SK-N-SH (cell line): ENCODE data around the gene UCK2. TPM values are rescaled to one million over a fixed set of nuclear protein-coding genes. Genes with fewer than 3 reads are reported as not detected.

Source experiments
- CTCF ChIA-PET: fragments of 300-600, 350-600 bp; formaldehyde crosslinking; extraction: SDS; loops from one replicate; lab custom pipeline; 2021; lab: Yijun Ruan, JAX
- POLR2A ChIA-PET: fragments of 350-600 bp; sonication (Branson Sonifier 250); formaldehyde crosslinking; extraction: SDS; loops from one replicate; lab custom pipeline; 2020; ENCODE audit warnings: antibody characterized with exemption, inconsistent platforms; lab: Yijun Ruan, JAX
- DNase-seq: peaks from one replicate; pipeline ENCODE4 v3.0.0; 2012
- H2AFZ ChIP-seq: fragments of 200-600 bp; sonication (generic); 2 replicates; pipeline ENCODE4 v1.8.1; 2016; ENCODE audit warnings: antibody characterized with exemption, mild to moderate bottlenecking, low read depth
- H3F3A ChIP-seq: fragments of 200-600 bp; sonication (generic); replicated peaks from 2 replicates; pipeline ENCODE3; 2016; ENCODE audit warnings: antibody characterized with exemption, mild to moderate bottlenecking; ENCODE audit not compliant: insufficient read depth
- H3K27ac ChIP-seq, 2 experiments: fragments of 200-500 bp in 1 of 2; fragments of 200-600 bp in 1 of 2; sonication (Bioruptor generic) in 1 of 2; sonication (generic), shearing (Covaris generic) in 1 of 2; 2 replicates each; pipeline versions ENCODE4 v1.5.1 to v1.6.1; 2014 to 2016; ENCODE audit warnings: low read depth in 2 of 2, inconsistent platforms in 1 of 2, low read length in 1 of 2, mild to moderate bottlenecking in 1 of 2, mixed read lengths in 1 of 2
- H3K27me3 ChIP-seq: fragments of 200-600 bp; sonication (generic), shearing (Covaris generic); 2 replicates; pipeline ENCODE4 v1.6.1; 2016; ENCODE audit warnings: mixed run types; ENCODE audit not compliant: insufficient read depth
- H3K36me3 ChIP-seq, 2 experiments: fragments of 200-500 bp in 1 of 2; fragments of 200-600 bp in 1 of 2; sonication (Bioruptor generic) in 1 of 2; sonication (generic) in 1 of 2; replicated peaks in 1 of 2; 2 replicates each; pipeline versions ENCODE3 to v1.5.1; 2014 to 2016; ENCODE audit warnings: low read length in 1 of 2, mild to moderate bottlenecking in 1 of 2; ENCODE audit not compliant: insufficient read depth in 2 of 2, control insufficient read depth in 1 of 2
- H3K4me1 ChIP-seq, 2 experiments: fragments of 200-500 bp in 1 of 2; fragments of 200-600 bp in 1 of 2; sonication (Bioruptor generic) in 1 of 2; sonication (generic), shearing (Covaris generic) in 1 of 2; 2 replicates each; pipeline versions ENCODE4 v1.5.1 to v1.6.1; 2014 to 2016; ENCODE audit warnings: low read depth in 1 of 2, low read length in 1 of 2, mixed run types in 1 of 2; ENCODE audit not compliant: insufficient read depth in 2 of 2, control insufficient read depth in 1 of 2
- H3K4me2 ChIP-seq: fragments of 200-600 bp; sonication (generic), shearing (Covaris generic); 2 replicates; pipeline ENCODE4 v1.6.1; 2017; ENCODE audit warnings: mixed run types
- H3K4me3 ChIP-seq, 2 experiments: fragments of 200-500 bp in 1 of 2; fragments of 200-600 bp in 1 of 2; sonication (Bioruptor generic) in 1 of 2; sonication (generic), shearing (Covaris generic) in 1 of 2; 2 replicates each; pipeline versions ENCODE4 v1.5.1 to v1.8.1; 2014 to 2016; ENCODE audit warnings: low read depth in 2 of 2, inconsistent platforms in 1 of 2, low read length in 1 of 2, mild to moderate bottlenecking in 1 of 2, mixed read lengths in 1 of 2, moderate library complexity in 1 of 2
- H3K79me2 ChIP-seq: fragments of 200-600 bp; sonication (generic); 2 replicates; pipeline ENCODE4 v1.8.1; 2017; ENCODE audit warnings: mild to moderate bottlenecking; ENCODE audit not compliant: insufficient read depth
- H3K9ac ChIP-seq: fragments of 200-600 bp; sonication (generic); 2 replicates; pipeline ENCODE4 v1.6.1; 2017; ENCODE audit warnings: mixed run types
- H3K9me2 ChIP-seq: fragments of 200-600 bp; sonication (generic); 2 replicates; pipeline ENCODE4 v1.6.1; 2017; ENCODE audit warnings: mixed run types
- H3K9me3 ChIP-seq: fragments of 200-600 bp; sonication (generic); 2 replicates; pipeline ENCODE4 v1.6.1; 2017; ENCODE audit warnings: mixed run types, mild to moderate bottlenecking, moderate library complexity
- H4K20me1 ChIP-seq: fragments of 200-600 bp; sonication (generic); 2 replicates; pipeline ENCODE4 v1.6.1; 2017; ENCODE audit warnings: mild to moderate bottlenecking, mixed run types; ENCODE audit not compliant: insufficient read depth
- CHD2 ChIP-seq: fragments of 150-350 bp; IDR thresholded peaks from 2 replicates; pipeline ENCODE4 v1.6.1; 2018; ENCODE audit warnings: low read length; ENCODE audit not compliant: partially characterized antibody
- FOXJ3 ChIP-seq: sonication (generic); formaldehyde crosslinking; IDR thresholded peaks from 2 replicates; pipeline ENCODE4 v1.5.1; 2020; ENCODE audit warnings: mild to moderate bottlenecking, missing genetic modification reagents
- FOXM1 ChIP-seq: IDR thresholded peaks from 2 replicates; pipeline ENCODE4 v1.4.0; 2012; ENCODE audit warnings: low read depth, mild to moderate bottlenecking
- GABPA ChIP-seq: IDR thresholded peaks from 2 replicates; pipeline ENCODE4 v1.4.0; 2012; ENCODE audit warnings: low read depth, mild to moderate bottlenecking
- JUND ChIP-seq: IDR thresholded peaks from 2 replicates; pipeline ENCODE4 v1.4.0; 2012
- MAX ChIP-seq: IDR thresholded peaks from 2 replicates; pipeline ENCODE4 v1.4.0; 2012; ENCODE audit warnings: low read depth
- MXI1 ChIP-seq: IDR thresholded peaks from 2 replicates; pipeline ENCODE4 v1.6.1; 2012; ENCODE audit warnings: mild to moderate bottlenecking, low read depth, low read length, improper control_type of control experiment
- NFIC ChIP-seq: IDR thresholded peaks from 2 replicates; pipeline ENCODE4 v1.4.0; 2012; ENCODE audit warnings: borderline replicate concordance
- POLR2AphosphoS5 ChIP-seq: IDR thresholded peaks from 2 replicates; pipeline ENCODE4 v1.6.1; 2012; ENCODE audit warnings: low read depth, low read length
- RAD21 ChIP-seq: IDR thresholded peaks from 2 replicates; pipeline ENCODE4 v1.6.1; 2012; ENCODE audit warnings: mild to moderate bottlenecking, low read length
- REST ChIP-seq: IDR thresholded peaks from 2 replicates; pipeline ENCODE4 v1.6.1; 2012; ENCODE audit warnings: mild to moderate bottlenecking, low read depth, low read length, moderate library complexity
- RFX5 ChIP-seq: IDR thresholded peaks from 2 replicates; pipeline ENCODE4 v1.6.1; 2012; ENCODE audit warnings: mild to moderate bottlenecking, improper control_type of control experiment, low read length
- TAF1 ChIP-seq: IDR thresholded peaks from 2 replicates; pipeline ENCODE4 v1.6.1; 2012; ENCODE audit warnings: low read depth, mild to moderate bottlenecking, low read length, moderate library complexity, borderline replicate concordance
- TEAD4 ChIP-seq: IDR thresholded peaks from 2 replicates; pipeline ENCODE4 v1.4.0; 2012; ENCODE audit warnings: mild to moderate bottlenecking, borderline replicate concordance; ENCODE audit not compliant: insufficient read depth
- YY1 ChIP-seq: IDR thresholded peaks from 2 replicates; pipeline ENCODE4 v1.4.0; 2012; ENCODE audit warnings: low read depth, mild to moderate bottlenecking
- WGBS: methylation state at CpG from one replicate; pipeline ENCODE4 v1.1.6; 2017; ENCODE audit warnings: low lambda C conversion rate; 5-methylcytosine and 5-hydroxymethylcytosine counted together
- polyA plus RNA-seq, 3 experiments: library from polyadenylated mRNA; depleted of rRNA; stranded (reverse); fragments of >200 nt; gene quantifications; 2 replicates each; pipeline ENCODE4 v1.2.3, GENCODE V29; 2012
- TF ChIP-seq, protein P1 (sequence below): IDR thresholded peaks from 2 replicates; pipeline ENCODE4 v1.4.0; 2012; ENCODE audit warnings: low read depth, borderline replicate concordance
- TF ChIP-seq, protein P2 (sequence below): fragments of 150-350 bp; IDR thresholded peaks from 2 replicates; pipeline ENCODE4 v1.6.1; 2016; ENCODE audit warnings: mild to moderate bottlenecking, low read depth, low read length
- TF ChIP-seq, protein P3 (sequence below): fragments of 150-350 bp; IDR thresholded peaks from 2 replicates; pipeline ENCODE4 v1.6.1; 2017; ENCODE audit warnings: antibody characterized with exemption, low read length, low read depth, borderline replicate concordance
- TF ChIP-seq, protein P4 (sequence below): IDR thresholded peaks from 2 replicates; pipeline ENCODE4; 2012

UCK2 gene
- polyA plus RNA-seq, 1 of the 3 experiments (the other 2 are of a cell fraction), result 53.7 TPM

DNA sequence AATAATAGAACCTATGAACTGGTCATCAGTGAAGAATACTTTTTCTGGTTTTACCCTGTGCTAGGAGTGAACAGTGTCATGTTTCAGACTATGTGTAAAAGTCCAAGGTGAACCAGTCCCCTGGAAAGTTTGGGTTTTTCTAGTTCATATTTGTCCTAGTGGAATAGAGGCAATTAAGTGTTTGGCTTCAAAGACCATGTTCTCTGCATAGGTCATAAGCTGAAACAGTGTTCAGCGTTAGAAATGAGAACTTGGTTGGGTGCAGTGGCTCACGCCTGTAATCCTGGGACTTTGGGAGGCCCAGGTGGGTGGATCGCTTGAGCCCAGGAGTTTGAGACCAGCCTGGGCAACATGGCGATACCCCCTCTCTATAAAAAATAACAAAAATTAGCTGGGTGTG is 77.5 kb downstream of the UCK2 start:
- DNase-seq, result no peak
- no peak overlapping the region for H3K4me2 ChIP-seq
- H3K79me2 ChIP-seq, result 0 out of 2 replicates have a peak, but pooled peaks cover 2% of the 10 kb centered on the region
- peaks cover 5 to 48% of the 10 kb centered on the region in 2 experiments for H3K36me3 ChIP-seq
- H3K9ac ChIP-seq, result no peak overlapping the region
- POLR2A ChIA-PET, result no interaction called here
- H3K27me3 ChIP-seq, result no peaks in the 10 kb centered on the region
- no peaks in the 10 kb centered on the region for H3K9me2 ChIP-seq
- WGBS, result 79% methylated on average over 4 of the region's 4 CpGs
- H2AFZ ChIP-seq, result no peak overlapping the region
- no peaks in the 10 kb centered on the region for H4K20me1 ChIP-seq
- CTCF ChIA-PET, result interaction anchor here (1.3 to 4.9 kb wide), 3 partner anchors 9 to 24 kb away, joined by 3 to 27 read pairs (median 6); no protein-coding TSS in a partner anchor
- no peak overlapping the region for H3K27ac ChIP-seq
- H3K4me3 ChIP-seq, result no peak overlapping the region
- TF ChIP-seq JUND (no peak), TAF1 (no peak), FOXJ3 (no peak), MAX (no peak), GABPA (no peak), RAD21 (no peak), POLR2AphosphoS5 (no peak), RFX5 (no peak), CHD2 (no peak), NFIC (no peak), MXI1 (no peak), REST (no peak), TEAD4 (no peak), YY1 (no peak), FOXM1 (no peak)
- TF ChIP-seq, protein P1, sequence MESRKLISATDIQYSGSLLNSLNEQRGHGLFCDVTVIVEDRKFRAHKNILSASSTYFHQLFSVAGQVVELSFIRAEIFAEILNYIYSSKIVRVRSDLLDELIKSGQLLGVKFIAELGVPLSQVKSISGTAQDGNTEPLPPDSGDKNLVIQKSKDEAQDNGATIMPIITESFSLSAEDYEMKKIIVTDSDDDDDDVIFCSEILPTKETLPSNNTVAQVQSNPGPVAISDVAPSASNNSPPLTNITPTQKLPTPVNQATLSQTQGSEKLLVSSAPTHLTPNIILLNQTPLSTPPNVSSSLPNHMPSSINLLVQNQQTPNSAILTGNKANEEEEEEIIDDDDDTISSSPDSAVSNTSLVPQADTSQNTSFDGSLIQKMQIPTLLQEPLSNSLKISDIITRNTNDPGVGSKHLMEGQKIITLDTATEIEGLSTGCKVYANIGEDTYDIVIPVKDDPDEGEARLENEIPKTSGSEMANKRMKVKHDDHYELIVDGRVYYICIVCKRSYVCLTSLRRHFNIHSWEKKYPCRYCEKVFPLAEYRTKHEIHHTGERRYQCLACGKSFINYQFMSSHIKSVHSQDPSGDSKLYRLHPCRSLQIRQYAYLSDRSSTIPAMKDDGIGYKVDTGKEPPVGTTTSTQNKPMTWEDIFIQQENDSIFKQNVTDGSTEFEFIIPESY, result no peak
- TF ChIP-seq, protein P2, sequence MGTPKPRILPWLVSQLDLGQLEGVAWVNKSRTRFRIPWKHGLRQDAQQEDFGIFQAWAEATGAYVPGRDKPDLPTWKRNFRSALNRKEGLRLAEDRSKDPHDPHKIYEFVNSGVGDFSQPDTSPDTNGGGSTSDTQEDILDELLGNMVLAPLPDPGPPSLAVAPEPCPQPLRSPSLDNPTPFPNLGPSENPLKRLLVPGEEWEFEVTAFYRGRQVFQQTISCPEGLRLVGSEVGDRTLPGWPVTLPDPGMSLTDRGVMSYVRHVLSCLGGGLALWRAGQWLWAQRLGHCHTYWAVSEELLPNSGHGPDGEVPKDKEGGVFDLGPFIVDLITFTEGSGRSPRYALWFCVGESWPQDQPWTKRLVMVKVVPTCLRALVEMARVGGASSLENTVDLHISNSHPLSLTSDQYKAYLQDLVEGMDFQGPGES, result no peak
- TF ChIP-seq, protein P3, sequence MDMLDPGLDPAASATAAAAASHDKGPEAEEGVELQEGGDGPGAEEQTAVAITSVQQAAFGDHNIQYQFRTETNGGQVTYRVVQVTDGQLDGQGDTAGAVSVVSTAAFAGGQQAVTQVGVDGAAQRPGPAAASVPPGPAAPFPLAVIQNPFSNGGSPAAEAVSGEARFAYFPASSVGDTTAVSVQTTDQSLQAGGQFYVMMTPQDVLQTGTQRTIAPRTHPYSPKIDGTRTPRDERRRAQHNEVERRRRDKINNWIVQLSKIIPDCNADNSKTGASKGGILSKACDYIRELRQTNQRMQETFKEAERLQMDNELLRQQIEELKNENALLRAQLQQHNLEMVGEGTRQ, result no peak
- TF ChIP-seq, protein P4, sequence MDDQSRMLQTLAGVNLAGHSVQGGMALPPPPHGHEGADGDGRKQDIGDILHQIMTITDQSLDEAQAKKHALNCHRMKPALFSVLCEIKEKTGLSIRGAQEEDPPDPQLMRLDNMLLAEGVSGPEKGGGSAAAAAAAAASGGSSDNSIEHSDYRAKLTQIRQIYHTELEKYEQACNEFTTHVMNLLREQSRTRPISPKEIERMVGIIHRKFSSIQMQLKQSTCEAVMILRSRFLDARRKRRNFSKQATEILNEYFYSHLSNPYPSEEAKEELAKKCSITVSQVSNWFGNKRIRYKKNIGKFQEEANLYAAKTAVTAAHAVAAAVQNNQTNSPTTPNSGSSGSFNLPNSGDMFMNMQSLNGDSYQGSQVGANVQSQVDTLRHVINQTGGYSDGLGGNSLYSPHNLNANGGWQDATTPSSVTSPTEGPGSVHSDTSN, result no peak
- TF ChIP-seq, all 33 proteins: peak for 0
- Histone ChIP-seq H3K4me1 (peaks cover 7 to 18% of the 10 kb centered on the region in 2 experiments; a peak in 2 of 4 replicates), H3K9me3 (no peaks in the 10 kb centered on the region), H3F3A (peaks cover 15% of the 10 kb centered on the region)
